ENCODE measurements around the gene SHB.
A peak's percentile ranks its signal among the peaks of the same experiment; 100 is the strongest.

- TF ChIP-seq CTCF (IDR thresholded peaks at IDR 0.05; ENCODE audit: insufficient read depth, low read length, poor library complexity, severe bottlenecking), result peak; percentile 94
- TF ChIP-seq EZH2phosphoT487 (conservative IDR thresholded peaks at IDR 0.05; ENCODE audit: low read length), result no peak
Measured at GRCh38 chr9:37903647-37904444, 165.2 kb downstream of the SHB start, which contains the start of gene SLC25A51.
